HEK293 (cell line): ENCODE measurements around the gene DTL.

ENCODE experiments used
- ZNF184 ChIP-seq: fragments of 450-650 bp; IDR thresholded peaks from 2 replicates; pipeline ENCODE4 v1.5.1; 2018; ENCODE audit warnings: missing biosample characterization, mild to moderate bottlenecking, missing genetic modification characterization
- ZNF335 ChIP-seq: fragments of 450-650 bp; formaldehyde crosslinking; conservative IDR thresholded peaks from 2 replicates; pipeline ENCODE4 v1.5.1; 2016; ENCODE audit warnings: missing biosample characterization, missing genetic modification characterization
- ZNF350 ChIP-seq: fragments of 450-650 bp; formaldehyde crosslinking; IDR thresholded peaks from 2 replicates; pipeline ENCODE4 v1.5.0; 2017; ENCODE audit warnings: missing biosample characterization, mild to moderate bottlenecking, missing genetic modification characterization
- ZNF707 ChIP-seq: fragments of 450-650 bp; formaldehyde crosslinking; IDR thresholded peaks from 2 replicates; pipeline ENCODE4 v1.5.1; 2016; ENCODE audit warnings: missing biosample characterization, missing genetic modification characterization
- TF ChIP-seq, protein P1 (sequence below): fragments of 450-650 bp; formaldehyde crosslinking; IDR thresholded peaks from 2 replicates; pipeline ENCODE4 v1.5.1; 2016; ENCODE audit warnings: missing biosample characterization, missing genetic modification characterization
- TF ChIP-seq, protein P2 (sequence below): fragments of 450-650 bp; formaldehyde crosslinking; IDR thresholded peaks from 2 replicates; pipeline ENCODE4 v1.5.1; 2016; ENCODE audit warnings: missing biosample characterization, missing genetic modification characterization
- TF ChIP-seq, protein P3 (sequence below): fragments of 450-650 bp; formaldehyde crosslinking; IDR thresholded peaks from 2 replicates; pipeline ENCODE4 v1.5.1; 2016; ENCODE audit warnings: missing biosample characterization, missing genetic modification characterization

GRCh38 chr1:212012034-212012740 lies 23.4 kb upstream of the DTL start:
- TF ChIP-seq ZNF184 (tag by site-specific recombination): no peak
- TF ChIP-seq, protein P1, sequence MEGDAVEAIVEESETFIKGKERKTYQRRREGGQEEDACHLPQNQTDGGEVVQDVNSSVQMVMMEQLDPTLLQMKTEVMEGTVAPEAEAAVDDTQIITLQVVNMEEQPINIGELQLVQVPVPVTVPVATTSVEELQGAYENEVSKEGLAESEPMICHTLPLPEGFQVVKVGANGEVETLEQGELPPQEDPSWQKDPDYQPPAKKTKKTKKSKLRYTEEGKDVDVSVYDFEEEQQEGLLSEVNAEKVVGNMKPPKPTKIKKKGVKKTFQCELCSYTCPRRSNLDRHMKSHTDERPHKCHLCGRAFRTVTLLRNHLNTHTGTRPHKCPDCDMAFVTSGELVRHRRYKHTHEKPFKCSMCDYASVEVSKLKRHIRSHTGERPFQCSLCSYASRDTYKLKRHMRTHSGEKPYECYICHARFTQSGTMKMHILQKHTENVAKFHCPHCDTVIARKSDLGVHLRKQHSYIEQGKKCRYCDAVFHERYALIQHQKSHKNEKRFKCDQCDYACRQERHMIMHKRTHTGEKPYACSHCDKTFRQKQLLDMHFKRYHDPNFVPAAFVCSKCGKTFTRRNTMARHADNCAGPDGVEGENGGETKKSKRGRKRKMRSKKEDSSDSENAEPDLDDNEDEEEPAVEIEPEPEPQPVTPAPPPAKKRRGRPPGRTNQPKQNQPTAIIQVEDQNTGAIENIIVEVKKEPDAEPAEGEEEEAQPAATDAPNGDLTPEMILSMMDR (tag by site-specific recombination): peak; percentile 59
- TF ChIP-seq ZNF707 (tag by site-specific recombination): no peak
- TF ChIP-seq, protein P2, sequence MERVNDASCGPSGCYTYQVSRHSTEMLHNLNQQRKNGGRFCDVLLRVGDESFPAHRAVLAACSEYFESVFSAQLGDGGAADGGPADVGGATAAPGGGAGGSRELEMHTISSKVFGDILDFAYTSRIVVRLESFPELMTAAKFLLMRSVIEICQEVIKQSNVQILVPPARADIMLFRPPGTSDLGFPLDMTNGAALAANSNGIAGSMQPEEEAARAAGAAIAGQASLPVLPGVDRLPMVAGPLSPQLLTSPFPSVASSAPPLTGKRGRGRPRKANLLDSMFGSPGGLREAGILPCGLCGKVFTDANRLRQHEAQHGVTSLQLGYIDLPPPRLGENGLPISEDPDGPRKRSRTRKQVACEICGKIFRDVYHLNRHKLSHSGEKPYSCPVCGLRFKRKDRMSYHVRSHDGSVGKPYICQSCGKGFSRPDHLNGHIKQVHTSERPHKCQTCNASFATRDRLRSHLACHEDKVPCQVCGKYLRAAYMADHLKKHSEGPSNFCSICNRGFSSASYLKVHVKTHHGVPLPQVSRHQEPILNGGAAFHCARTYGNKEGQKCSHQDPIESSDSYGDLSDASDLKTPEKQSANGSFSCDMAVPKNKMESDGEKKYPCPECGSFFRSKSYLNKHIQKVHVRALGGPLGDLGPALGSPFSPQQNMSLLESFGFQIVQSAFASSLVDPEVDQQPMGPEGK (tag by site-specific recombination): no peak
- TF ChIP-seq ZNF335 (tag by site-specific recombination): no peak
- TF ChIP-seq, protein P3, sequence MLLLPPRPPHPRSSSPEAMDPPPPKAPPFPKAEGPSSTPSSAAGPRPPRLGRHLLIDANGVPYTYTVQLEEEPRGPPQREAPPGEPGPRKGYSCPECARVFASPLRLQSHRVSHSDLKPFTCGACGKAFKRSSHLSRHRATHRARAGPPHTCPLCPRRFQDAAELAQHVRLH (tag by site-specific recombination): no peak
- TF ChIP-seq ZNF350: no peak
